K562 (cell line): Measurements from ENCODE around the gene ZNF558. TPM values are rescaled to one million over a fixed set of nuclear protein-coding genes. Genes with fewer than 3 reads are reported as not detected.

Experiments
- ATAC-seq: fragments of 200-7000 bp; cut with Tn5 transposase; 3 replicates; pipeline ENCODE4 v1.9.1; 2020; ENCODE audit warnings: moderate library complexity
- Bru-seq: library from RNA; stranded (reverse); fragments of 400-500 nt; gene quantifications from one replicate; lab custom pipeline; 2021; lab: Mats Ljungman, UMichigan
- BruChase-seq, 2 experiments: library from RNA; stranded (reverse); fragments of 400-500 nt; gene quantifications; one replicate each; lab custom pipeline; 2021; lab: Mats Ljungman, UMichigan
- BruUV-seq: library from RNA; stranded (reverse); fragments of 400-500 nt; replicated peaks from 2 replicates; lab custom pipeline; 2021; lab: Mats Ljungman, UMichigan
- CTCF ChIA-PET: fragments of 300-600 bp; formaldehyde crosslinking; extraction: SDS; loops from one replicate; lab custom pipeline; 2021; ENCODE audit warnings: low intra/inter-chr PET ratio; lab: Yijun Ruan, JAX
- POLR2A ChIA-PET: fragments of 300-600, 350-650 bp; sonication (Branson Sonifier 250); formaldehyde crosslinking; extraction: SDS; loops from one replicate; lab custom pipeline; 2021; ENCODE audit warnings: antibody characterized with exemption, inconsistent platforms; lab: Yijun Ruan, JAX
- DNase-seq, 4 experiments: peaks; one replicate each; pipeline versions ENCODE4 v3.0.0 to v3.0.0-alpha.2; 2011 to 2018; ENCODE audit warnings: low spot score in 3 of 4, mixed read lengths in 3 of 4; ENCODE audit errors: extremely low read depth in 1 of 4
- FAIRE-seq: peaks from 2 replicates; lab custom pipeline; 2011; peaks lifted over from hg19 to GRCh38; lab: Jason Lieb, UNC
- H2AFZ ChIP-seq: 2 replicates; pipeline ENCODE4 v1.6.0; 2011; ENCODE audit warnings: low read depth, low read length, control low read depth, inconsistent platforms
- H3K27ac ChIP-seq: fragments of 200-600 bp; 3 replicates; pipeline ENCODE4 v1.8.0; 2011; ENCODE audit warnings: low read depth, mild to moderate bottlenecking, control low read depth, inconsistent platforms, low read length, moderate library complexity, mixed read lengths; ENCODE audit errors: extremely low read depth
- H3K27me3 ChIP-seq, 2 experiments: fragments of 300-600 bp in 1 of 2; 2 replicates in 1 of 2; 3 replicates in 1 of 2; pipeline versions ENCODE4 v1.6.0 to v1.8.0; 2011; ENCODE audit warnings: inconsistent platforms in 2 of 2, low read length in 2 of 2, mild to moderate bottlenecking in 1 of 2, mixed read lengths in 1 of 2, moderate library complexity in 1 of 2; ENCODE audit not compliant: control insufficient read depth in 2 of 2, insufficient read depth in 2 of 2
- H3K36me3 ChIP-seq: fragments of 300-600 bp; 3 replicates; pipeline ENCODE4 v1.8.0; 2011; ENCODE audit warnings: mild to moderate bottlenecking, low read length, inconsistent platforms; ENCODE audit not compliant: control insufficient read depth, insufficient read depth
- H3K4me1 ChIP-seq, 2 experiments: fragments of 200-600 bp in 1 of 2; replicated peaks in 1 of 2; 2 replicates in 1 of 2; 3 replicates in 1 of 2; pipeline versions ENCODE4 v1.5.1 to v1.8.0; 2011; ENCODE audit warnings: inconsistent platforms in 2 of 2, low read length in 2 of 2, mild to moderate bottlenecking in 1 of 2, mixed read lengths in 1 of 2, moderate library complexity in 1 of 2; ENCODE audit not compliant: control insufficient read depth in 2 of 2, insufficient read depth in 2 of 2
- H3K4me2 ChIP-seq: 2 replicates; pipeline ENCODE4 v1.6.1; 2011; ENCODE audit warnings: low read length, control low read depth, inconsistent platforms, mixed read lengths; ENCODE audit not compliant: insufficient read depth
- H3K4me3 ChIP-seq: fragments of 200-600 bp; sonication (generic), shearing (Covaris generic); 2 replicates; pipeline ENCODE4 v1.5.1; 2016; ENCODE audit warnings: control low read depth, inconsistent platforms
- H3K79me2 ChIP-seq: fragments of 200-600 bp; 3 replicates; pipeline ENCODE4 v1.8.0; 2011; ENCODE audit warnings: low read length, inconsistent platforms; ENCODE audit not compliant: control insufficient read depth, insufficient read depth
- H3K9ac ChIP-seq, 2 experiments: 2 replicates each; pipeline versions ENCODE4 v1.6.0 to v1.6.1; 2011; ENCODE audit warnings: low read depth in 2 of 2, low read length in 2 of 2, control low read depth in 1 of 2, inconsistent platforms in 1 of 2, mild to moderate bottlenecking in 1 of 2, mixed read lengths in 1 of 2; ENCODE audit not compliant: insufficient read depth in 1 of 2
- H3K9me1 ChIP-seq: one replicate; pipeline ENCODE4 v1.6.0; 2011; ENCODE audit warnings: inconsistent platforms, mild to moderate bottlenecking, low read length, moderate library complexity; ENCODE audit not compliant: control insufficient read depth, insufficient read depth
- H3K9me3 ChIP-seq: replicated peaks from 2 replicates; pipeline ENCODE4 v1.5.1; 2011; ENCODE audit warnings: low read depth, low read length, inconsistent platforms; ENCODE audit not compliant: control insufficient read depth, insufficient read depth
- H4K20me1 ChIP-seq: replicated peaks from 2 replicates; pipeline ENCODE4 v1.6.1; 2011; ENCODE audit warnings: low read length, inconsistent platforms, mixed read lengths; ENCODE audit not compliant: control insufficient read depth, insufficient read depth
- COPS2 ChIP-seq: fragments of 450-650 bp; conservative IDR thresholded peaks from 2 replicates; pipeline ENCODE4 v1.6.1; 2016; ENCODE audit warnings: mild to moderate bottlenecking, moderate library complexity
- CTCFL ChIP-seq: IDR thresholded peaks from 2 replicates; pipeline ENCODE4 v1.6.1; 2011; ENCODE audit warnings: borderline replicate concordance, low read depth, mild to moderate bottlenecking, moderate library complexity, low read length; ENCODE audit not compliant: insufficient read depth, poor library complexity, severe bottlenecking
- EZH2 ChIP-seq: IDR thresholded peaks from 2 replicates; pipeline ENCODE4 v1.6.1; 2012; ENCODE audit warnings: low read depth, mild to moderate bottlenecking, inconsistent platforms, low read length, borderline replicate concordance
- HEY1 ChIP-seq: fragments of 250-450 bp; sonication (Bioruptor Pico); IDR thresholded peaks from 2 replicates; pipeline ENCODE4 v1.5.0; 2020; ENCODE audit warnings: mild to moderate bottlenecking, moderate library complexity, borderline replicate concordance
- HMGN3 ChIP-seq: IDR thresholded peaks from 2 replicates; pipeline ENCODE4 v1.6.1; 2011; ENCODE audit warnings: borderline replicate concordance, low read depth, mild to moderate bottlenecking, mixed read lengths, low read length; ENCODE audit not compliant: insufficient read length; ENCODE audit errors: extremely low read depth
- PHF21A ChIP-seq: fragments of 450-650 bp; IDR thresholded peaks from 2 replicates; pipeline ENCODE4 v1.6.1; 2017; ENCODE audit warnings: low read depth, borderline replicate concordance
- SAFB2 ChIP-seq: fragments of 200-400 bp; formaldehyde crosslinking; IDR thresholded peaks from 2 replicates; pipeline ENCODE4 v1.6.1; 2018; ENCODE audit warnings: borderline replicate concordance, low read length, low read depth, moderate library complexity; ENCODE audit not compliant: severe bottlenecking
- TGIF2 ChIP-seq: sonication (generic); formaldehyde crosslinking; IDR thresholded peaks from 2 replicates; pipeline ENCODE4 v1.8.1; 2022; ENCODE audit warnings: mild to moderate bottlenecking, missing genetic modification reagents, moderate library complexity
- ZNF384 ChIP-seq: IDR thresholded peaks from 2 replicates; pipeline ENCODE4 v1.6.1; 2012; ENCODE audit warnings: low read depth, low read length, improper control_type of control experiment
- ZNF511 ChIP-seq: sonication (generic); formaldehyde crosslinking; IDR thresholded peaks from 2 replicates; pipeline ENCODE4 v1.8.0; 2022; ENCODE audit warnings: mild to moderate bottlenecking, missing genetic modification reagents
- ZNF668 ChIP-seq: fragments of 250-450 bp; sonication (Bioruptor Pico); IDR thresholded peaks from 2 replicates; pipeline ENCODE4 v1.8.0; 2022; ENCODE audit warnings: mild to moderate bottlenecking, inconsistent platforms
- WGBS: fragments of 100-300 bp; shearing (Covaris generic); methylation state at CpG from one replicate; pipeline ENCODE4 v1.1.6; 2016; ENCODE audit warnings: low coverage, mixed read lengths; ENCODE audit not compliant: insufficient coverage; ENCODE audit errors: missing lambda C conversion rate; 5-methylcytosine and 5-hydroxymethylcytosine counted together
- in situ Hi-C: fragments of 300-500 bp; cut with MboI; formaldehyde crosslinking; loops from 4 replicates; pipeline ENCODE4 v1.15.0; 2018; ENCODE audit warnings: inconsistent platforms, mixed read lengths
- intact Hi-C: fragments of 100-400 bp; cut with micrococcal nuclease; formaldehyde crosslinking; loops from 2 replicates; pipeline ENCODE4 v1.14.2; 2022
- long read RNA-seq, 3 experiments: library from polyadenylated mRNA in 2 of 3; library from RNA in 1 of 3; unstranded in 2 of 3; stranded (forward) in 1 of 3; transcript quantifications; one replicate each; pipeline ENCODE4 v2.0.0, GENCODE V29; 2019 to 2022
- polyA minus RNA-seq, 3 experiments: library from RNA; depleted of rRNA, polyadenylated mRNA; stranded (reverse); fragments of >200 nt; gene quantifications; 2 replicates each; pipeline ENCODE4 v1.2.3, GENCODE V29; 2011
- polyA plus RNA-seq, 8 experiments: library from polyadenylated mRNA; depleted of rRNA in 4 of 8; stranded (reverse) in 5 of 8; unstranded in 3 of 8; fragments of >200 nt; fragmentation: Nextera tagmentation in 2 of 8; fragmentation: Illumina TruSeq in 1 of 8; extraction: Ambion mirVana in 2 of 8; extraction: Trizol in 1 of 8; gene quantifications; 2 replicates each; pipeline versions ENCODE4 v1.2.1 to v1.2.3, GENCODE V29; 2011 to 2014; ENCODE audit warnings: inconsistent platforms in 1 of 8, missing spikeins in 1 of 8
- total RNA-seq, 7 experiments: library from RNA; depleted of rRNA in 6 of 7; stranded (reverse); fragments of >200 nt in 6 of 7; fragmentation: Illumina TruSeq in 2 of 7; extraction: Trizol in 2 of 7; gene quantifications; 2 replicates each; pipeline versions ENCODE4 v1.2.1 to v1.2.3, GENCODE V29; 2011 to 2021; ENCODE audit warnings: low replicate concordance in 1 of 7

Gene ZNF558
- 67.2 and 73.0 TPM in 2 replicates for total RNA-seq (2011; cell fraction: chromatin; rRNA removed; ENCODE audit: low replicate concordance)
- total RNA-seq (2011; cell fraction: nucleolus; rRNA removed) = 48.5 and 58.3 TPM in 2 replicates
- 50.6 and 56.5 TPM in 2 replicates for total RNA-seq (2011; cell fraction: nucleoplasm; rRNA removed)
- total RNA-seq (2014; rRNA removed) = 17.1 and 20.0 TPM in 2 replicates
- 21.4 and 22.9 TPM in 2 replicates for total RNA-seq (2014; rRNA removed; fragmentation: Illumina TruSeq; extraction: Trizol)
- 16.7 and 17.6 TPM in 2 replicates for total RNA-seq (2015; rRNA removed; fragmentation: Illumina TruSeq; extraction: Trizol)
- total RNA-seq (2021) = 22.9 and 24.0 TPM in 2 replicates
- polyA plus RNA-seq (2011; rRNA removed) = 41.8 and 47.6 TPM in 2 replicates
- 19.0 and 19.7 TPM in 2 replicates for polyA plus RNA-seq (2011; cell fraction: cytosol; rRNA removed)
- polyA plus RNA-seq (2011; cell fraction: nucleus; rRNA removed) = 121 and 135 TPM in 2 replicates
- 13.5 and 26.1 TPM in 2 replicates for polyA plus RNA-seq (2012)
- polyA plus RNA-seq (2014; fragmentation: Illumina TruSeq; extraction: Trizol) = 21.2 and 21.8 TPM in 2 replicates
- 1 to 10 TPM; 5.4 to 5.5 TPM for polyA plus RNA-seq (2014; fragmentation: Nextera tagmentation; extraction: Ambion mirVana)
- polyA plus RNA-seq (2014; rRNA removed) = 20.3 and 21.2 TPM in 2 replicates
- polyA minus RNA-seq (2011; rRNA and poly(A)+ RNA removed) = 33.3 and 42.2 TPM in 2 replicates
- 23.2 and 25.2 TPM in 2 replicates for polyA minus RNA-seq (2011; cell fraction: cytosol; rRNA and poly(A)+ RNA removed)
- polyA minus RNA-seq (2011; cell fraction: nucleus; rRNA and poly(A)+ RNA removed) = 57.2 and 68.4 TPM in 2 replicates
- Bru-seq, nascent RNA = percentile 63 among the genes with signal in this experiment
- BruChase-seq, experiment 1, labeled RNA remaining after a 2-hour chase = percentile 63 among the genes with signal in this experiment
- percentile 64 among the genes with signal in this experiment for BruChase-seq, experiment 2, labeled RNA remaining after a 6-hour chase
- long read RNA-seq, experiment 1, full-length matches to known transcripts = 6 of 48 reads
- long read RNA-seq, experiment 1, partial matches to known transcripts = 4 of 48 reads
- long read RNA-seq, experiment 1, other reads (novel, unspliced or antisense) = 38 of 48 reads
- long read RNA-seq, experiment 2, full-length matches to known transcripts = 1 of 7 reads
- long read RNA-seq, experiment 2, partial matches to known transcripts = 0 of 7 reads
- long read RNA-seq, experiment 2, other reads (novel, unspliced or antisense) = 6 of 7 reads
- long read RNA-seq, experiment 3, partial matches to known transcripts = 1 of 3 reads
- long read RNA-seq, experiment 3, other reads (novel, unspliced or antisense) = 2 of 3 reads

GRCh38 chr19:8832132-8833021, at the start of gene ZNF558, which contains the start of gene MBD3L1:
Gene ZNF558, minus strand, starts transcription at chr19:8832304. Its CDS starts 9,645 bp downstream, at chr19:8822659.
Gene MBD3L1, plus strand, starts transcription at chr19:8832377. Its CDS starts 10,302 bp downstream, at chr19:8842679.
- H3K9ac ChIP-seq = peak within 1 kb of the TSS; percentile 88 to 98
- FAIRE-seq (peak; percentile 97), DNase-seq (peak; percentile 98 to 99 (median 99)), ATAC-seq (peak; percentile 96)
- peaks cover 10% of the 10 kb centered on the region in 2 experiments; a peak in 3 of 5 replicates for H3K4me1 ChIP-seq
- H3K4me3 ChIP-seq = peak within 1 kb of the TSS; percentile 66
- H3K36me3 ChIP-seq = peaks cover 17% of the 10 kb centered on the region; the same call in 2 of the 3 replicates
- CTCF ChIA-PET = no interaction called here
- POLR2A ChIA-PET = interaction anchor here (0.6 to 1.0 kb wide), 5 partner anchors 9 to 1286 kb away, joined by 3 to 6 read pairs (median 4); no protein-coding TSS in a partner anchor
- peak within 1 kb of the TSS; percentile 98 for H2AFZ ChIP-seq
- under 1% methylated on average over 22 of the region's 78 CpGs for WGBS
- H3K9me3 ChIP-seq = no peaks in the 10 kb centered on the region
- peak within 1 kb of the TSS; percentile 77 for H3K4me2 ChIP-seq
- no peaks in the 10 kb centered on the region for H3K27me3 ChIP-seq
- H3K79me2 ChIP-seq = no peaks in the 10 kb centered on the region
- H3K27ac ChIP-seq = peak within 1 kb of the TSS; percentile 97
- in situ Hi-C loops (no loop called here), intact Hi-C loops (no loop called here)
- H4K20me1 ChIP-seq = no peaks in the 10 kb centered on the region
- no peaks in the 10 kb centered on the region for H3K9me1 ChIP-seq
- no TSS peak for BruUV-seq
- TF ChIP-seq PHF21A (peak; percentile 62; the same call in 1 of the 2 replicates), SAFB2 (no peak), CTCFL (peak; percentile 50), HMGN3 (peak; percentile 49), COPS2 (no peak), ZNF511 (CRISPR knock-in tag) (peak; percentile 72), EZH2 (no peak), ZNF668 (CRISPR knock-in tag) (no peak), TGIF2 (CRISPR knock-in tag) (no peak), HEY1 (CRISPR knock-in tag) (no peak), ZNF384 (no peak)
